DOHH2 (cell line): ENCODE data around the gene NKX2-2.

Experiments
- H3F3A ChIP-seq: fragments of 200-600 bp; sonication (generic), shearing (Covaris generic); 2 replicates; pipeline ENCODE4 v1.6.0; 2016; ENCODE audit warnings: antibody characterized with exemption, mild to moderate bottlenecking; ENCODE audit not compliant: control insufficient read depth, insufficient read depth
- H3K27ac ChIP-seq: fragments of 200-600 bp; sonication (generic); 2 replicates; pipeline ENCODE4 v1.5.1; 2014; ENCODE audit warnings: low read depth, mild to moderate bottlenecking, low read length, moderate library complexity
- H3K27me3 ChIP-seq: fragments of 200-600 bp; sonication (generic); 2 replicates; pipeline ENCODE4 v1.6.1; 2014; ENCODE audit warnings: mild to moderate bottlenecking, low read length, mixed read lengths; ENCODE audit not compliant: control insufficient read depth
- H3K36me3 ChIP-seq: fragments of 200-600 bp; sonication (generic); 2 replicates; pipeline ENCODE4 v1.6.1; 2014; ENCODE audit warnings: mild to moderate bottlenecking, low read length, moderate library complexity, mixed read lengths; ENCODE audit not compliant: control insufficient read depth
- H3K4me1 ChIP-seq: fragments of 200-600 bp; sonication (generic); 2 replicates; pipeline ENCODE4 v1.6.1; 2014; ENCODE audit warnings: mild to moderate bottlenecking, low read length, mixed read lengths; ENCODE audit not compliant: control insufficient read depth
- H3K4me2 ChIP-seq: fragments of 200-600 bp; sonication (generic); 2 replicates; pipeline ENCODE4 v1.6.0; 2014; ENCODE audit warnings: mild to moderate bottlenecking, low read length, moderate library complexity
- H3K4me3 ChIP-seq: fragments of 200-600 bp; sonication (generic); 2 replicates; pipeline ENCODE4 v1.5.1; 2014; ENCODE audit warnings: mild to moderate bottlenecking, low read length, mixed read lengths
- H3K79me2 ChIP-seq: fragments of 200-600 bp; sonication (generic); 2 replicates; pipeline ENCODE4 v1.6.1; 2014; ENCODE audit warnings: mild to moderate bottlenecking, low read length, mixed read lengths; ENCODE audit not compliant: control insufficient read depth
- H3K9me2 ChIP-seq: fragments of 200-600 bp; sonication (generic); replicated peaks from 2 replicates; pipeline ENCODE4 v1.6.1; 2014; ENCODE audit warnings: mild to moderate bottlenecking, low read length, mixed read lengths; ENCODE audit not compliant: control insufficient read depth
- H3K9me3 ChIP-seq: fragments of 200-600 bp; sonication (generic); 2 replicates; pipeline ENCODE4 v1.6.1; 2014; ENCODE audit warnings: antibody characterized with exemption, low read length, mixed read lengths; ENCODE audit not compliant: control insufficient read depth, insufficient read depth
- H4K20me1 ChIP-seq: fragments of 200-600 bp; sonication (generic); 2 replicates; pipeline ENCODE4 v1.6.0; 2014; ENCODE audit warnings: low read depth, mild to moderate bottlenecking, antibody characterized with exemption, low read length, moderate library complexity; ENCODE audit not compliant: control insufficient read depth, insufficient read depth
- EZH2phosphoT487 ChIP-seq: fragments of 200-600 bp; sonication (generic); IDR thresholded peaks from 2 replicates; pipeline ENCODE4 v1.6.1; 2017; ENCODE audit warnings: borderline replicate concordance, mild to moderate bottlenecking, antibody characterized with exemption, low read length, moderate library complexity, mixed read lengths
- TF ChIP-seq, protein P1 (sequence below): fragments of 200-600 bp; sonication (generic); IDR thresholded peaks from one replicate; pipeline ENCODE4 v1.5.1; 2014; ENCODE audit warnings: antibody characterized with exemption, mild to moderate bottlenecking, low read depth, low read length; ENCODE audit not compliant: poor library complexity, severe bottlenecking

NKX2-2 gene

GRCh38 chr20:21505810-21506530, 7.9 kb downstream of the NKX2-2 start:
- Histone ChIP-seq H3K9me3 (no peaks in the 10 kb centered on the region), H3K36me3 (no peaks in the 10 kb centered on the region), H3K4me1 (no peaks in the 10 kb centered on the region), H3F3A (no peaks in the 10 kb centered on the region), H3K4me2 (no peak overlapping the region), H3K27ac (no peak overlapping the region), H3K27me3 (no peaks in the 10 kb centered on the region), H3K79me2 (no peaks in the 10 kb centered on the region), H4K20me1 (no peaks in the 10 kb centered on the region), H3K9me2 (no peaks in the 10 kb centered on the region), H3K4me3 (no peak overlapping the region)
- TF ChIP-seq EZH2phosphoT487: no peak
- TF ChIP-seq, protein P1, sequence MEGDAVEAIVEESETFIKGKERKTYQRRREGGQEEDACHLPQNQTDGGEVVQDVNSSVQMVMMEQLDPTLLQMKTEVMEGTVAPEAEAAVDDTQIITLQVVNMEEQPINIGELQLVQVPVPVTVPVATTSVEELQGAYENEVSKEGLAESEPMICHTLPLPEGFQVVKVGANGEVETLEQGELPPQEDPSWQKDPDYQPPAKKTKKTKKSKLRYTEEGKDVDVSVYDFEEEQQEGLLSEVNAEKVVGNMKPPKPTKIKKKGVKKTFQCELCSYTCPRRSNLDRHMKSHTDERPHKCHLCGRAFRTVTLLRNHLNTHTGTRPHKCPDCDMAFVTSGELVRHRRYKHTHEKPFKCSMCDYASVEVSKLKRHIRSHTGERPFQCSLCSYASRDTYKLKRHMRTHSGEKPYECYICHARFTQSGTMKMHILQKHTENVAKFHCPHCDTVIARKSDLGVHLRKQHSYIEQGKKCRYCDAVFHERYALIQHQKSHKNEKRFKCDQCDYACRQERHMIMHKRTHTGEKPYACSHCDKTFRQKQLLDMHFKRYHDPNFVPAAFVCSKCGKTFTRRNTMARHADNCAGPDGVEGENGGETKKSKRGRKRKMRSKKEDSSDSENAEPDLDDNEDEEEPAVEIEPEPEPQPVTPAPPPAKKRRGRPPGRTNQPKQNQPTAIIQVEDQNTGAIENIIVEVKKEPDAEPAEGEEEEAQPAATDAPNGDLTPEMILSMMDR: no peak

- no peak overlapping the region for H3K27ac ChIP-seq
Measured at GRCh38 chr20:21505161-21505809, 8.6 kb downstream of the NKX2-2 start.

DNA sequence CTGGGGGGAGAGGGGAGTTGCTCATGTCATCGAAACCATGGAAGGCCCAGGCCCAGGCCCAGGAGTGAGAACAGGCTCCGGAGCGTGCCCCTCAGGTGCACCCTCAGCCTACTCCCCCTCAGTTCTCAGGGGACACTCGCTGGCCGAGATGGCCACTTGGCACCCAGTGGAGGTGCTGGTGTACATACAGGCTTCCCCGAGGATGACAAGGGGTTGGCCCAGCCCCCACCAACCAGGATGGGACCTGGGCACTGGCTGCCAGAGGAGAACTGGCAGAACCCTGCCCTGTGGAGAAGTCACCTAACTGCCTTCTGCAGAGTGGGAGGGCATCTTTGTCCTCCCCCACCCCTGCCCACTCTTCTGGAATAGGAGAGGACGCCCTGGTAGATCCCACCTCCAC, 9.5 kb downstream of the NKX2-2 start:
- Histone ChIP-seq H3K36me3 (no peaks in the 10 kb centered on the region), H3K4me1 (no peaks in the 10 kb centered on the region), H3K4me2 (no peak overlapping the region), H3K9me2 (no peaks in the 10 kb centered on the region), H3K9me3 (no peaks in the 10 kb centered on the region), H3K4me3 (no peak overlapping the region), H3K27ac (no peak overlapping the region), H3K79me2 (no peaks in the 10 kb centered on the region), H4K20me1 (no peaks in the 10 kb centered on the region), H3F3A (no peaks in the 10 kb centered on the region), H3K27me3 (no peaks in the 10 kb centered on the region)
- TF ChIP-seq, protein P1: no peak
- TF ChIP-seq EZH2phosphoT487: no peak

More at GRCh38 chr20:21505161-21505809, 8.6 kb downstream of the NKX2-2 start:
- Histone ChIP-seq H3K9me2 (no peaks in the 10 kb centered on the region), H3F3A (no peaks in the 10 kb centered on the region), H3K4me1 (no peaks in the 10 kb centered on the region), H4K20me1 (no peaks in the 10 kb centered on the region), H3K9me3 (no peaks in the 10 kb centered on the region), H3K79me2 (no peaks in the 10 kb centered on the region), H3K4me3 (no peak overlapping the region), H3K27me3 (no peaks in the 10 kb centered on the region), H3K4me2 (no peak overlapping the region), H3K36me3 (no peaks in the 10 kb centered on the region)
- TF ChIP-seq, protein P1: peak; percentile 96
- no peak for TF ChIP-seq EZH2phosphoT487
